ENCODE data around the gene VEGFB. TPM values are rescaled to one million over a fixed set of nuclear protein-coding genes. Genes with fewer than 3 reads are reported as not detected.
"Not testable (repeated sequence)": the region's sequence is repeated elsewhere in the genome, so short reads cannot be mapped to it uniquely, and the experiment has no call there.

Gene VEGFB
- total RNA-seq, 2 donors from 2014 or later = 276 to 310 TPM

- ATAC-seq (peak; percentile 6 to 14), DNase-seq (peak; percentile 74)
- intact Hi-C loops (cut with DNase I) = no loop called here
Observed at GRCh38 chr11:64241491-64242374, 7.3 kb downstream of the VEGFB start.

GRCh38 chr11:64243236-64243854 is 9.0 kb downstream of the VEGFB start:
- intact Hi-C loops (cut with DNase I) = no loop called here
- ATAC-seq (no peak), DNase-seq (no peak)

- intact Hi-C loops (cut with DNase I) = no loop called here
- no peak for ATAC-seq
- DNase-seq = no peak
Observed at GRCh38 chr11:64244107-64244506, 9.7 kb downstream of the VEGFB start.

- no peak for DNase-seq
- ATAC-seq = no peak
- intact Hi-C loops (cut with DNase I) = no loop called here
Observed at GRCh38 chr11:64244966-64245365, 10.6 kb downstream of the VEGFB start.

GRCh38 chr11:64245401-64245796 is 11.0 kb downstream of the VEGFB start:
- ATAC-seq (no peak), DNase-seq (peak; percentile 60)
- intact Hi-C loops (cut with DNase I) = no loop called here

- ATAC-seq (peak in 1 of 2 donors; percentile 7), DNase-seq (peak; percentile 90)
- intact Hi-C loops (cut with DNase I) = no loop called here
Observed at GRCh38 chr11:64245797-64246620, 11.6 kb downstream of the VEGFB start.

GRCh38 chr11:64246621-64246870 is 12.2 kb downstream of the VEGFB start:
- not testable (repeated sequence) for ATAC-seq

GRCh38 chr11:64246871-64247728 is 12.7 kb downstream of the VEGFB start, which contains the start of gene PPP1R14B:
Gene PPP1R14B (minus strand): TSS chr11:64246943. CDS start chr11:64246673, 270 bp downstream.
- intact Hi-C loops (cut with DNase I) = no loop called here
- ATAC-seq (peak; percentile 68 to 76), DNase-seq (peak; percentile 94)

More at GRCh38 chr11:64246621-64246870, 12.2 kb downstream of the VEGFB start:
- intact Hi-C loops (cut with DNase I); DNase-seq: not testable (repeated sequence)

- ATAC-seq (peak; percentile 1), DNase-seq (no peak)
- intact Hi-C loops (cut with DNase I) = no loop called here
Observed at GRCh38 chr11:64247729-64248531, 13.5 kb downstream of the VEGFB start.

- DNase-seq (no peak), ATAC-seq (no peak)
- intact Hi-C loops (cut with DNase I) = no loop called here
Observed at GRCh38 chr11:64248578-64248977, 14.2 kb downstream of the VEGFB start.

GRCh38 chr11:64249038-64249437 is 14.7 kb downstream of the VEGFB start:
- no peak for DNase-seq
- no peak for ATAC-seq
- intact Hi-C loops (cut with DNase I) = no loop called here

- no peak for ATAC-seq
- intact Hi-C loops (cut with DNase I) = loop anchor here in 1 of 2 donors (5.0 kb wide), 1 partner anchor 53 kb away; the partner anchor contains the start of gene CATSPERZ
- DNase-seq = no peak
Observed at GRCh38 chr11:64249563-64250414, 15.4 kb downstream of the VEGFB start.

- intact Hi-C loops (cut with DNase I) = loop anchor here in 1 of 2 donors (5.0 kb wide), 1 partner anchor 52 kb away; the partner anchor contains the start of gene CATSPERZ
- DNase-seq (no peak), ATAC-seq (no peak)
Observed at GRCh38 chr11:64250415-64251015, 16.1 kb downstream of the VEGFB start.

- DNase-seq = no peak
- intact Hi-C loops (cut with DNase I) = loop anchor here in 1 of 2 donors (5.0 kb wide), 1 partner anchor 51 kb away; the partner anchor contains the start of gene CATSPERZ
- ATAC-seq = peak; percentile 57 to 77
Observed at GRCh38 chr11:64251016-64251752, 16.8 kb downstream of the VEGFB start, which contains the start of gene PLCB3. Gene PLCB3 (plus strand): TSS chr11:64251530. CDS start chr11:64251650, 120 bp downstream.

GRCh38 chr11:64251753-64252002 is 17.3 kb downstream of the VEGFB start:
- ATAC-seq (no peak), DNase-seq (no peak)
- intact Hi-C loops (cut with DNase I) = loop anchor here in 1 of 2 donors (5.0 kb wide), 1 partner anchor 51 kb away; the partner anchor contains the start of gene CATSPERZ
